ENCODE measurements around the gene BCL7B.
A peak's percentile ranks its signal among the peaks of the same experiment; 100 is the strongest.
"Not testable (repeated sequence)": the region's sequence is repeated elsewhere in the genome, so short reads cannot be mapped to it uniquely, and the experiment has no call there.

The BCL7B gene

GRCh38 chr7:73569042-73569608 is 11.6 kb upstream of the BCL7B start:
- Histone ChIP-seq H3K9ac (ENCODE audit: insufficient read length, low read depth) (no peak overlapping the region), H3K27me3 (ENCODE audit: insufficient read depth, insufficient read length) (no peaks in the 10 kb centered on the region), H3K9me3 (ENCODE audit: insufficient read depth, low read length) (no peaks in the 10 kb centered on the region), H3K4me1 (ENCODE audit: insufficient read depth, insufficient read length) (no peaks in the 10 kb centered on the region), H3K4me3 (ENCODE audit: insufficient read length, low read depth) (no peak overlapping the region), H3K36me3 (ENCODE audit: insufficient read depth, insufficient read length, low read length) (peaks cover 48% of the 10 kb centered on the region)
- DNase-seq (ENCODE audit: low read depth, low spot score), result no peak
- no peak for TF ChIP-seq YY1 (IDR thresholded peaks at IDR 0.05; ENCODE audit: insufficient read depth, insufficient read length)
- no peak for TF ChIP-seq SUZ12 (IDR thresholded peaks at IDR 0.05; ENCODE audit: extremely low read depth, insufficient read depth, insufficient read length)
- no peak for TF ChIP-seq ZNF274 (IDR thresholded peaks at IDR 0.05; ENCODE audit: low read depth, low read length)

GRCh38 chr7:73567846-73568685 is 10.6 kb upstream of the BCL7B start:
- Histone ChIP-seq H3K4me3 (ENCODE audit: insufficient read length, low read depth) (no peak overlapping the region), H3K27me3 (ENCODE audit: insufficient read depth, insufficient read length) (no peaks in the 10 kb centered on the region), H3K9ac (ENCODE audit: insufficient read length, low read depth) (no peak overlapping the region), H3K9me3 (ENCODE audit: insufficient read depth, low read length) (no peaks in the 10 kb centered on the region), H3K4me1 (ENCODE audit: insufficient read depth, insufficient read length) (no peaks in the 10 kb centered on the region), H3K36me3 (ENCODE audit: insufficient read depth, insufficient read length, low read length) (peaks cover 38% of the 10 kb centered on the region)
- DNase-seq (ENCODE audit: low read depth, low spot score), result no peak
- TF ChIP-seq YY1 (IDR thresholded peaks at IDR 0.05; ENCODE audit: insufficient read depth, insufficient read length) (no peak), ZNF274 (IDR thresholded peaks at IDR 0.05; ENCODE audit: low read depth, low read length) (no peak), SUZ12 (IDR thresholded peaks at IDR 0.05; ENCODE audit: extremely low read depth, insufficient read depth, insufficient read length) (no peak)

- H3K9me3 ChIP-seq (ENCODE audit: insufficient read depth, low read length), result no peaks in the 10 kb centered on the region
- no peaks in the 10 kb centered on the region for H3K27me3 ChIP-seq (ENCODE audit: insufficient read depth, insufficient read length)
- DNase-seq (ENCODE audit: low read depth, low spot score), result no peak
- H3K9ac ChIP-seq (ENCODE audit: insufficient read length, low read depth), result no peak overlapping the region
- no peaks in the 10 kb centered on the region for H3K4me1 ChIP-seq (ENCODE audit: insufficient read depth, insufficient read length)
- H3K36me3 ChIP-seq (ENCODE audit: insufficient read depth, insufficient read length, low read length), result peaks cover 28% of the 10 kb centered on the region
- TF ChIP-seq ZNF274 (IDR thresholded peaks at IDR 0.05; ENCODE audit: low read depth, low read length) (no peak), SUZ12 (IDR thresholded peaks at IDR 0.05; ENCODE audit: extremely low read depth, insufficient read depth, insufficient read length) (no peak), YY1 (IDR thresholded peaks at IDR 0.05; ENCODE audit: insufficient read depth, insufficient read length) (no peak)
- no peak overlapping the region for H3K4me3 ChIP-seq (ENCODE audit: insufficient read length, low read depth)
Observed at GRCh38 chr7:73567140-73567539, 9.7 kb upstream of the BCL7B start.

GRCh38 chr7:73566431-73566830 is 8.9 kb upstream of the BCL7B start:
- not testable (repeated sequence) for DNase-seq (ENCODE audit: low read depth, low spot score); H3K27me3 ChIP-seq (ENCODE audit: insufficient read depth, insufficient read length); H3K9ac ChIP-seq (ENCODE audit: insufficient read length, low read depth); H3K9me3 ChIP-seq (ENCODE audit: insufficient read depth, low read length); H3K4me1 ChIP-seq (ENCODE audit: insufficient read depth, insufficient read length); H3K4me3 ChIP-seq (ENCODE audit: insufficient read length, low read depth)
- H3K36me3 ChIP-seq (ENCODE audit: insufficient read depth, insufficient read length, low read length), result peaks cover 24% of the 10 kb centered on the region

- Histone ChIP-seq H3K9me3 (ENCODE audit: insufficient read depth, low read length) (no peaks in the 10 kb centered on the region), H3K4me3 (ENCODE audit: insufficient read length, low read depth) (no peak overlapping the region), H3K27me3 (ENCODE audit: insufficient read depth, insufficient read length) (no peaks in the 10 kb centered on the region), H3K9ac (ENCODE audit: insufficient read length, low read depth) (no peak overlapping the region), H3K36me3 (ENCODE audit: insufficient read depth, insufficient read length, low read length) (peaks cover 19% of the 10 kb centered on the region), H3K4me1 (ENCODE audit: insufficient read depth, insufficient read length) (no peaks in the 10 kb centered on the region)
- no peak for DNase-seq (ENCODE audit: low read depth, low spot score)
- no peak for TF ChIP-seq ZNF274 (IDR thresholded peaks at IDR 0.05; ENCODE audit: low read depth, low read length)
- TF ChIP-seq YY1 (IDR thresholded peaks at IDR 0.05; ENCODE audit: insufficient read depth, insufficient read length), result no peak
- TF ChIP-seq SUZ12 (IDR thresholded peaks at IDR 0.05; ENCODE audit: extremely low read depth, insufficient read depth, insufficient read length), result no peak
Observed at GRCh38 chr7:73565675-73566340, 8.3 kb upstream of the BCL7B start.

- H3K9ac ChIP-seq (ENCODE audit: insufficient read length, low read depth), result peak overlapping the region; percentile 8
- no peaks in the 10 kb centered on the region for H3K9me3 ChIP-seq (ENCODE audit: insufficient read depth, low read length)
- DNase-seq (ENCODE audit: low read depth, low spot score), result no peak
- peaks cover 4% of the 10 kb centered on the region for H3K4me1 ChIP-seq (ENCODE audit: insufficient read depth, insufficient read length)
- no peaks in the 10 kb centered on the region for H3K27me3 ChIP-seq (ENCODE audit: insufficient read depth, insufficient read length)
- H3K4me3 ChIP-seq (ENCODE audit: insufficient read length, low read depth), result no peak overlapping the region
- TF ChIP-seq ZNF274 (IDR thresholded peaks at IDR 0.05; ENCODE audit: low read depth, low read length) (no peak), YY1 (IDR thresholded peaks at IDR 0.05; ENCODE audit: insufficient read depth, insufficient read length) (no peak), SUZ12 (IDR thresholded peaks at IDR 0.05; ENCODE audit: extremely low read depth, insufficient read depth, insufficient read length) (no peak)
- no peaks in the 10 kb centered on the region for H3K36me3 ChIP-seq (ENCODE audit: insufficient read depth, insufficient read length, low read length)
Observed at GRCh38 chr7:73560109-73560835, 2.8 kb upstream of the BCL7B start.

GRCh38 chr7:73557108-73557396 is 438 bp downstream of the BCL7B start:
- Histone ChIP-seq H3K36me3 (ENCODE audit: insufficient read depth, insufficient read length, low read length) (peaks cover 12% of the 10 kb centered on the region), H3K27me3 (ENCODE audit: insufficient read depth, insufficient read length) (no peaks in the 10 kb centered on the region), H3K4me3 (ENCODE audit: insufficient read length, low read depth) (peak overlapping the region; percentile 44), H3K9me3 (ENCODE audit: insufficient read depth, low read length) (no peaks in the 10 kb centered on the region), H3K4me1 (ENCODE audit: insufficient read depth, insufficient read length) (peaks cover 4% of the 10 kb centered on the region), H3K9ac (ENCODE audit: insufficient read length, low read depth) (peak overlapping the region; percentile 85)
- peak; percentile 88 for DNase-seq (ENCODE audit: low read depth, low spot score)
- TF ChIP-seq ZNF274 (IDR thresholded peaks at IDR 0.05; ENCODE audit: low read depth, low read length) (no peak), SUZ12 (IDR thresholded peaks at IDR 0.05; ENCODE audit: extremely low read depth, insufficient read depth, insufficient read length) (no peak), YY1 (IDR thresholded peaks at IDR 0.05; ENCODE audit: insufficient read depth, insufficient read length) (no peak)
